NOMO-1 treated with DMSO at 0.1 percent for 48 hours (cell line): Measurements from ENCODE around the gene VEGFB.
"Not testable (repeated sequence)": the region's sequence is repeated elsewhere in the genome, so short reads cannot be mapped to it uniquely, and the experiment has no call there.

ENCODE experiments used
- DNase-seq: peaks from one replicate; lab custom pipeline; 2025; ENCODE audit not compliant: unreplicated experiment; lab: John Stamatoyannopoulos, UW

VEGFB gene

DNA sequence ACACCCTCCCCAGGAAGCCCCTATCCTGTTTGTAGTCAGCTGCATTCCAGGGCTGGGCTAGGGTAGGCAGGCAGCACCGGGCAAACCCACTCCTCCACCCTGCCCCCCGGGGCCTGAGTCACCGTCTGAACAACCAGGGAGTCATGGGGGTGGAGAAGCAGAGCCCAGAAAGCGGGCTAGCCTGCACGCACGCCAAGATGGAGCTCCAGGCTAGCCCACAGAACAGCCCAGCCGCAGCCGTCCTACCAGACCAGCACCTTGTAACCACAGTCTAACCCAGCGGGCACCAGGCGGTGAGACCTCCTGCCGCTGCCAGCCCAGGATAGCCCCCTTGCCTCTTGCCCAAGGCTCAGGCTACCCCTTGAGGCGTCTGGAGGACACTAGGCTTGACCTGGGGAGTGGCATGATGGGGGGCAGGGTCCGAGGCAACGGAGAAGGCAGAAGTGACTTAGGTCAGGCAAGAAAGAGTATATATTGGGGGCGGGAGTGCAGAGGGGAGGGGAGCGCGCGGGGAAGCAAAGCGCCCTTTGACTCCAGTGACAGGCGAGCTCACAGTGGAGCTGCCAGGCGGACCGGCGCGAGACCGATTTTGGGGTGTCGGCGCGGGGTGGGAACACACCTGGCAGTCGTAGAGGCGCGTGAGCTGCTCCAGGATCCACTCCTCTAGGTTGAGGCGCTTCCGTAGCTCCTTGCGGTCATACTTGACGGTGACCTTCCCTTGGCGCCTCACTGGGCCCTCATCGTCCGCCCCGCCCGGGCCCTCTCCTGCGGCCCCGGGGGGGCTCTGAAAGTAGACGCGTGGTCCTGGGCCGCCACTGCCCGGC is 11.6 kb downstream of the VEGFB start:
- peak; percentile 47 for DNase-seq

DNA sequence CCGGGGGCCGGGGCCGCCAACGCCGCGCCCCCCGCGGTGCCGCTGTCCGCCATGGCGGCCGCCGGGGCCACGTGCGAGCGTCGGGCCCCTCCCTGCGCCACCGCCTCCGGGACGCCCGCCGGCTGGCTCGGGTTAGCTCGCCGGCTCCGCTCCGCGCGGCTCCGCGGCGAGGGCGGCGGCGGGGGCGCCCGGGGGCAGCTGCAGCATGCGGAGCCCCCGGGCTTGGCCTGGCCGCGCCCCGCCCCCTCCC is 12.2 kb downstream of the VEGFB start:
- DNase-seq: not testable (repeated sequence)

DNA sequence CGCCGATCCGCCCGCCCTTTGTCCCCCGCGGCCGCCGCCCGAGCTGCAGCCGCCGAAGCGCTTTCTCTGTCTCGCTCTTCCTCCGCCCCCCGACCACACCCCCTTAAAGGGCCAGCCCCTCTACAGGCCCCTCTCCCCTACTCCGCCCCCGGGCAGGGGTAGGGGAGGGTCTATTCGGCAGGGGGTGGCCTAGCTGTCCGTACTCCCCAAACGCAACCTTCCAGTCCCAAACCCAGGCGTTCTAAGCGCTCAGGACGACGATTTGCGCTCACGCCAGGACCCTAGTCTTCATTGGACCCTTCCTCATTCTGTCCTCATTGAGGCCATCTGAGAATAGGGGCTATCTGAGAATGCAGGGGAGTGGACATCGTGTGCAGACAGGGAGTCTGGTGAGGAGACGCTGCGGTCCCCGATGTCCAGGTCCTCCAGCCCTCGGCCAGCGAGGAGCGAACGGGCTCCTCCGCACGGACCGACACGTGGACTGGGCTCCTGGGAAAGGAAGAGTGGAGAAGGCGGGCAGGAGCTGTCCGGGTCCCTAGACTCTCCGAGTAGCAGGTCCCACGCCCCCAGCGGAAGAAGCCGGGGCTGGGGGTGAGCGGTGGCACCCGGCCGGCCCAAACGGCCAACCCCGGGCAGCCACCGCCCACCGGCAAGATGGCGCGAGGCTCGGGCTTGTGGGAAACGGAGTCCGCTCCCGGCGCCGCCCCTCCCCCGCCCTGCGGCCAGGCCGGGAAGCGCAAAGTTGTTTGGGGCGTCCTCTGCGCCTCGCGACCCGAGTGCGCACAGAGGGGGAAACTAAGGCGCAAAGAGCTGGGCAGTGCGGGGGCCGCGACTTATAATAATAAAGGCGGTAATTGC is 12.7 kb downstream of the VEGFB start, which contains the start of gene PPP1R14B:
Gene PPP1R14B, minus strand, starts transcription at position 73 of the 858 bp plus-strand sequence. CDS start 270 bp downstream, outside the sequence.
- peak; percentile 87 for DNase-seq

DNA sequence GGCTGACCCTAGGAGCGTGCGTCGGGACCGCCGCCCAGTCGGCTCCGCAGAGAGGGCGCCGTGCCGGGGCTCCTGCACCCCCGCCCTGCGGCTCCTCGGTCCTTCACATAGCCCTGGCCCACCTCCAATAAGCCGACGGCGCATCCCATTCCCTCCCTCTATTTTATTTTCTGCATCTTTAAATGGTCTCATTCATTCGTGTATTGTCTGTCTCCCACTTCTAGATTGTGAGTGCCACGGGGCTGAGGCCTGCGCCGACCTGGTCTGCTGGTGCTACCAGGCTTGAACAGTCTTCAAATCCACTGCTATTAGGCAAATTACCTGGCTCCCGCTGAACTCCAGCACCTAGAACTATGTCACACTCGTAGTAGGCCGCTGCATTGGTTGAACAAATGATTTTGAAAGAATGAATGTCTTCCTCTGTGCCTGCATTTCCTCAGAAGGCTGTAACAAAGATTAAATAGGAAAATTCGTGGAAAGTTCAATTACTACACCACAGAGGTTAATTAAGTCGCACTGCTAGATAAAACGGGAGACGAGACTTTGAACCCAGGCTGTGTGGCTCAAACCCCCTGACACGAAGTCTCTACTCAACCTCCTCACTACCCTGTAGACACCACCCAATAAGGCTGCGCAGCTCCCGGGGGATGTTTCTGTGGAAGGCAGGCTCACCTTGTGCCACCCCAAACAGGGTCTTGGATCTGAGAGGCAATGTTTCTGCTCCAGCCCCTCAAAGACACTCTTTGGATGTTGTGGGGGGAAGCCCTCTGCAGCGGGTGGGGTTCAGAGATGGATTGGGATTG is 13.5 kb downstream of the VEGFB start:
- no peak for DNase-seq

DNA sequence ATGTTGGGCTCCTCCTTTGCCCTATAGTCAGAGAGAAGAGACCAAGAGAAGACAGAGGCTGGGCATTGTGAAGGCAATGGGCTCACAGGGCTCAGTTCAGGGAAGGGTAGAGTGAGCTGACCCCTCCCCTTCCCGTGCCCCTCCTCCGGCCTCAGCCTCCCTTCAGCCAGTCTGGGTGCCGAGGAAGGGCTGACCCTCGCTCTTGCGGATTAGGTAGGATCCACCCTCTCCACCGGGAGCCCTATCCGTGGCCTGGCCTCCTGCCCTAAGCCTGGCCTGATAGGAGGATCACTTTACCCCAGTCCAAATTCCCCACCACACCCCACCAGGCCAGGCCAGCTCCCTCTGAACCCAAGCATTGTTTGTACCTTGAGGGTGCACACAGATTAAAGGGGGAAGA is 14.2 kb downstream of the VEGFB start:
- no peak for DNase-seq

DNA sequence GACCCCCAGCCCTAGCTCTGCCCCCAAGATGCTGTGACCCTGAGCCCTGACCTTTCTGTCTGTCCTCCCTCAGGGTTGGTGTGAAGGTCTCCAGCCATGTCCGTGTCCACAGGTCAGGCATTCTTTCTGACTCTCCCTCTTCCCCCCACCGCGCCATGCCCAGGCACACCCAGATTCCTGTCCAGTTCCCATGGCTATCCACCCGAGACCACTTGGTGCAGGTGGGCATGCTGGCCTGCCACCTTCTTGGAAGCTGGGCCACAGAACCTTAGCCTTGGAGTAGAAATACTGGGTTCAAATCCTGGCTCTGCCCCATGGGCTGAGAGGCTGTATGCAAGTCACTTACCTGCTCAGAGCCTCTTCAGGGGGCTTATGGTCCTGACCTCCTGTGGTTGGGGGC is 14.7 kb downstream of the VEGFB start:
- no peak for DNase-seq

DNA sequence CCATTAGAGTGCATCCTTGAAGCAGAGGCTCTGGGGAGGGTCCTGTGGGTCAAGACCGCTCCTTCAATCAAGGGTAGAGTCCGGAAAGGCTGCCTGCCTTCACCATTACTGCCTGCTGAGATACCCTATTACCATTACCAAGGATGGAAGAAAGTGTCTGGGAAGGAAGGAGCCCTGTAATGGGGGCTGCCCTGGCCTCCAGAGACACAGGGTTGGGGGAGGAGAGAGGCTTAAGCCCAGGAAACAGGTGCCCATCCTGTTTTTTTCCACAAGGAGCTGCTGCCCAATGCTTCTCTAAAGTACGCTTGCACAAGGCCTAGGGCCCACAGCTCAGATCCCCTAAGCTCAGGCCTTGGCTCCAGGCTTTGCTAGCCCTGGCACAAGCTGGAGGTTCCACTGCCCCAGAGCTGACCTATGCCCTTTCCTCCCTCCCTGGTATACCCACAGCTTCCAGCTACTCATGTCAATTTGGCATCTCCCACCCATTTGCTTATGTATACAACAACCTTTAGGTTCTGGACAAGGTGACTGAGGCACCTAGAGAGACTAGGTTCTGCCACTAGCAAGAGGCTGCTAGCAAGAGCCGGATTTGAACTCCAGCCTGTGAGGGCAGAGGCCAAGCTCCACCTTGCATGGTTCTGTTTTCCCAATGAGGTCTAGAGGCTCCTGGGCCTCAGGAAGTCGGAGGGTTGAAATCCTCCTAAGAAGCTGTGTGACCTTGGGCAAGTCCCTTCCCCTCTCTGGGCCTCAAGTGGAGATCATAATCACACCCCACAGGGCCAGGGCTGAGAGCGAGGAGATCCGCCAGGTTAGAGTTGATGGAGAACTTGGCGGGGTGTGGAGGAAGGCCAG is 15.4 kb downstream of the VEGFB start:
- DNase-seq: no peak

DNA sequence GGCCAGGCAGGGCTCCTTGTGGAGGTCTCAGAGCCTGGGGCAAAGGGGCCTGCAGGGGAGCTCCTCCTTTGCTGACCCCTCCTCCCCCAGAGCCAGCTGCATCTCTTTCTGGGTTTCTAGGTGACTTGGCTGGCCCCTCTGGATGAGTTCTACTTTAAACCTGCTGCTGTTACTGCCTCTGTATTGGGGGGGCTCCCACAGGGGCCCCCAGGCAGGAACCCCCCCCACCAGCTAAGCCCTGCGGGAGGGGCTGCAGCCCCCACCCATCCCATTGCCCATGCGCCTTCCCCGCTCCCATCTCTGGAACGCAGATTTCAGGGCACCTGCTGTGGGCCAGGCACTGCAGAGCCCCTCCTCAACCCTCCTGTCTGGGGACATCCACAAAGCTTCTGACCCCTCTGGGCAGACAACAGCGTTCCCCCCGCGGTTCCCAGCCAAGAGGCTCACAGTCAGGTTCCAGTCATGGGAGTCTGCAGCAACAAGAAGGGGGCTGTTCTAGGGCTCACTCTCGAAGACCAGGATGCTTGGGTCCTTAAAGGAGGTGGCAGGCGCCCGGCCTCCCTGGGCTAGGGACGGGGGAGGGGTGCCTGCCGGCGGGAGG is 16.1 kb downstream of the VEGFB start:
- no peak for DNase-seq

DNA sequence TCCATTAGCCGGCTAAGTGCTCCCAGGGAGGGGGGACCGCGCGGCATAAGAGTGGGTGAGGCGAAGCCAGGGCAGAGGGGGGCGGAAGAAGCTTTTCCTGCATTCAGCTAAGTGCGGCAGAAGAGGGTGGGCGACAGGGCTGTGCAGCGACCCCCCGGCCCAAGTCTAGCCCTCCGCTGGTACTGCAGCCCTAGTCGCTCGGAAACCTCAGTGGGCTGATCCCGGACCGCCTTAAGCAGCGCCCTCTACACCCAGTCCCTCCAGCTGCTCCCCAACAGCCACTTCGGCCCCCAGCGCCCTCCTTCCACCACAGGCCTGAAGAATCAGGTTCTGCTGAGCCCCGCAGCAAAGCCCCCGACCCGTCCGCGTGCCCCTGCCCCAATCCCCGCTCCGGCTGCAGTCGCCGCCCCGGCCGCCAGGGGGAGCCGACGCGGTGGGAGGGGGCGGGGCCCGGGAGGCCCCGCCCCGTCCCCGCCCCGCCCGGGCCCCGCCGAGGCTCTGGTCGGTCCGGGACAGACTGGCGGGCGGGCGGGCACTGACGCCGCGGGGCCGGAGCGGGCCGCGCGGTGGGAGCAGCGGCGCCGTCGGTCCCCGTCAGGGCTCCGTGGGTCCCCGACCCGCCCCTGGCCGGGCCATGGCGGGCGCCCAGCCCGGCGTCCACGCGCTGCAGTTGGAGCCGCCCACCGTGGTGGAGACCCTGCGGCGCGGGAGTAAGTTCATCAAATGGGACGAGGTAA is 16.8 kb downstream of the VEGFB start, which contains the start of gene PLCB3:
Gene PLCB3, plus strand, starts transcription at position 515 of the 737 bp plus-strand sequence. Its CDS starts 120 bp downstream, at position 635.
- DNase-seq: peak; percentile 18

DNA sequence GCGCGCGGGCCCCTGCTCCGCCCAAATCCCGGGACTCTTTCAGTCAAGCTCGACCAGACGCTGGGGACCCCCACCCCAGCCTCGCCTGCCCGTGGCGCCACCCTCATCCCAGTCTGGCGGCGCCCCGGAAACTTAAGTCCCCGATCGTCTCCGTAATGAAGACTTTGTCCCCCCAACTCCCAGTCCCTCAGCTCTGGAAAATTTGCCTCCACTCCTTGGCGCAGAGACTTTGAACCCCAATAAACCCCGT is 17.3 kb downstream of the VEGFB start:
- DNase-seq: no peak

DNA sequence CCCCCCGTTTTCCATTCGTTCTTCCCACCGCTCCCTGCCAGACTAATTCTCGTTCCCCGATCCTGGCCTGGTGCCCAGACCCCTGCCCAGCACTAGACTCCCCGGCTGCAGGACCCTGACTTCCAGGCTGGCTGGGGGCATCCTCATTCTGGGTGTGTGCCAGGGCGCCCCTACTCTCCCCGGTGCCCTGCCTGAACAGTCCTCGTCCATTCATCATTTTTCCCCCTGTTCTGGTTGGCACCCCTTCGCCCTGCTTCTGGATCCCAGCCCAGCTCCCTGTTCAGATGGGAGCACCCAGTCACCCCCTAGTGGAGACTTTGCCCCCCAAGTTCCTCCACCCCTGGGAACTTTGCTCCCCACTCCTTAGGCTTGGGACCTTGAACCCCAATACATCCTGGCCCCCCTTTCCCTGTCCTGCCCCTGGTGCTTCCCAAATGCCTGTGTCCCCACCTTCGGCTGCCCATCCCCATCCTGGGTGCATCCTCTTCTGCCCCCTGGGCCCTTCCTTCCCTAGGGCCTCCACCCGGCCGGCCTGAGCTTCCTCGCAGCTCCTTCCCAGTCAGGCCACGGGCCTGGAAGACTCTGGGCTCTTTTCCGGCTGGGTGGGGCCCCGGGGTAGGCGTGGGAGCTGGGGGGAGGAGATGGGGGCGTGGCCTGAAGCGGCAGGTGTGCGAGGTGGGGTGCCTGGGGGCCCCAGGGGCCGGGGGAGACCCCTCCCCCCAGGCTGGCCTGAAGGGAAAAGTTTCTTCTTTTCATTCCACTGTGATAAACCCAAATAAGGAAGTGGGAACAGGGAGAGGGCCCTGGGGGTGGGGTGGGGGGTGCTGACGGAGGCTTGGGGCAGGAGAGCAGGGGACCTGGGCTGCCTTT is 17.9 kb downstream of the VEGFB start:
- no peak for DNase-seq

DNA sequence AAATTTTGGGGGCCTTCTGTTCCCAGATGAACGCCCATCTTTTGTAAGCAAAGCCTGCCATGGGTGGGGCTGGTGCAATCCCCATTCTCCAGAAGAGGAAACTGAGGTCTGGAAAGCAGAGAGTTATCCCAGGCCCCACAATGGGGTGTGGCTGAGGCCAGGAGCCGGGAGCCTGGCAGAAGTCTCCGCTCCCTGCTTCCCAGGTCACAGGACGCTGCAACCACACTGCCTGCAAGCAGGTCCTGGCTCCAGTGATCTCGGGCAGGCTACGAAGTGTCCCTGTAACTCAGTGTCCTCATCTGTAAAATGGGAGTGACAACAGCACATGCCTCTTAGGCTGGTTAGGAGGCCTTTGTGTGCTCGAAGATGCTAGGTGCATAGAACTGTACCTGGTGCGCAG is 18.7 kb downstream of the VEGFB start:
- DNase-seq: no peak

DNA sequence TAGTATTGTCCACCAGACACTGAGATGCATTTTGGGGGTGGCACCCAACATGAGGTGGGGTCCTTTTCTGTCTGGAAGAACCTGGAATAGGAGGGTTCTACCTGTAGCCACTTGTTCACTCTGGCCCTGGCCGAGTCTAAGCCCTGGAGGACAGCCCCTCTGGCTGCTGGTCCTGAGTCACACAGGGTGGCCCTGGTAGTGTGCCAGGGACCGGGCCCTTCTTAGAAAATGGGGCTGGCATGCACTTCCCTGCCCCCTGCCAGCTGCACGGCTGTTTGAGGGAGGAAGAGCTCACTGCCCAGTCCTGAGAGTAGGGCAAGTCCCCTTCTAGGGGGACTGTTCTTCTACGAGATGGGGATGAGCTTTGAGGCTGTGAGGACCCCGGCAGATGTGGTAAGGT is 19.1 kb downstream of the VEGFB start:
- no peak for DNase-seq

DNA sequence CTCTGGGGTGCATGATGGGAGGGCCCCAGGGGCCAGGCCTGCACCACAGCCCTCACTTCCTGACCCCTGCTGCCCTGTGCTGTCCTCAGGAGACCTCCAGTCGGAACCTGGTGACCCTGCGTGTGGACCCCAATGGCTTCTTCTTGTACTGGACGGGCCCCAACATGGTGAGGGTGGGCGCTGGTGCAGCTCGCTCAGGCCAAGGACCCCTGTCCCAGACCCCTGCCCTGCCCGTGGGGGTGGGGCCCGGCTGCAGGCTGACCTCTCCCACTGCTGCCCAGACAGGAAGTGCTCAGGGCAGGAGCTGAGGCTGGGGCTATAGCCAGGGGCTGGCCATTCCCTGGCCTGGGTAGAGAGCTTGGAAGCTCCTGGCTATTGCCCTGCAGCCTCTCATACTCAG is 19.9 kb downstream of the VEGFB start:
- DNase-seq: no peak

DNA sequence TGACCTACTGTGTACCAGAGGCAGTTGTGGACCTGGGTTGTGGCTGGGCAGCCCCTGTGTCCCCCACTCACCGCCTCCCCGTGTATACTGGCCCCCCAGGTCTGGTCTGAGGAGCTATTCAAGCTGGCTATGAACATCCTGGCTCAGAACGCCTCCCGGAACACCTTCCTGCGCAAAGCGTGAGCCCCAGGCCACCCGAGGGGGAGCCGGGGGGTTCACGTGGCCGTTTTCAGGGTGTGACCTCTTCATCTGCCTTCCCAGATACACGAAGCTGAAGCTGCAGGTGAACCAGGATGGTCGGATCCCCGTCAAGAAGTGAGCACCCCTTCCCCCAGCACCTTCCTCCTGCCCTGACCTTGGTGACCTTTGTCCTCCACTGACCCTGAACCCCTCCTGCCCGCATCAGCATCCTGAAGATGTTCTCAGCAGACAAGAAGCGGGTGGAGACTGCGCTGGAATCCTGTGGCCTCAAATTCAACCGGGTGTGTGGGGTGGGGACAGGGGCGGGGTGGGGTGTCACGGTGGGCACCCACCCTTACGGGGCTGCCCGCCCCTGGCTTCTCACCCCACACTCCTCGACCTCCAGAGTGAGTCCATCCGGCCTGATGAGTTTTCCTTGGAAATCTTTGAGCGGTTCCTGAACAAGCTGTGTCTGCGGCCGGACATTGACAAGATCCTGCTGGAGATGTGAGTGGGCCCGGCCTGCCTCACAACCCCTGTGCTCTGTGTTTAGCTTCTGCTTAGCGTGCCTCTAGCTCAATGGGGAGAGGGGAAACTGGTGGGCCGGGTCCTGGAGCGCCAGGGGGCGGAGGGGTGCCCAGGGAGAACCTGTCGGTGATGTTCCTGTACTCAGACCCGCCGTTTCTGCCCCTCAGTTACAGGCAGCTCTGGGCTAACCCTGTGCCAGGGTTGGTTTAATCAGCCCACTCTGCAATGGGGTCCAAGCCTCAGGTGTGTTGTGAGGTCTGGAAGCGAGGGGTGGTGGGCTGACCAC is 21.0 kb downstream of the VEGFB start:
- no peak for DNase-seq

DNA sequence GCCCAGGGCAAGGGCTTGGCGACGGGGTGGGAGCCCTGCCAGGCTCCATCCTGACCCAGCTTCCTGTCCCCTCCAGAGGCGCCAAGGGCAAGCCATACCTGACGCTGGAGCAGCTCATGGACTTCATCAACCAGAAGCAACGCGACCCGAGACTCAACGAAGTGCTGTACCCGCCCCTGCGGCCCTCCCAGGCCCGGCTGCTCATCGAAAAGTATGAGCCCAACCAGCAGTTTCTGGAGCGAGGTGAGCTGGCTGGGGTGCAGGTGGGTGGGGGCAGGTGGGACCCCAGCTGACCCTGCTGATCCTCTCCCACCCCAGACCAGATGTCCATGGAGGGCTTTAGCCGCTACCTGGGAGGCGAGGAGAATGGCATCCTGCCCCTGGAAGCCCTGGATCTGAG is 21.9 kb downstream of the VEGFB start:
- no peak for DNase-seq

DNA sequence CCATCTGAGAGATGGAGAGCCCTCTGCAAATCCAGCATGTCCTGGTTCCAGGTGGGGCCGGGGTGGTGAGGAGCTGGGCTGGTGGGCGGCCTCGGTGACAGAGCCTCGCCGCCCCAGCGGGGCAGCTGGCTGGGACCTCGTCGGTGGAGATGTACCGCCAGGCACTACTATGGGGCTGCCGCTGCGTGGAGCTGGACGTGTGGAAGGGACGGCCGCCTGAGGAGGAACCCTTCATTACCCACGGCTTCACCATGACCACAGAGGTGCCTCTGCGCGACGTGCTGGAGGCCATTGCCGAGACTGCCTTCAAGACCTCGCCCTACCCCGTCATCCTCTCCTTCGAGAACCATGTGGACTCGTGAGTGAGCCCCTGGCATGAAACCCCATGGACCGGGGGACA is 24.0 kb downstream of the VEGFB start:
- DNase-seq: no peak
